ENCODE data around the gene GNPTAB.
A peak's percentile ranks its signal among the peaks of the same experiment; 100 is the strongest.
"Not testable (repeated sequence)": the region's sequence is repeated elsewhere in the genome, so short reads cannot be mapped to it uniquely, and the experiment has no call there.

The GNPTAB gene

DNA sequence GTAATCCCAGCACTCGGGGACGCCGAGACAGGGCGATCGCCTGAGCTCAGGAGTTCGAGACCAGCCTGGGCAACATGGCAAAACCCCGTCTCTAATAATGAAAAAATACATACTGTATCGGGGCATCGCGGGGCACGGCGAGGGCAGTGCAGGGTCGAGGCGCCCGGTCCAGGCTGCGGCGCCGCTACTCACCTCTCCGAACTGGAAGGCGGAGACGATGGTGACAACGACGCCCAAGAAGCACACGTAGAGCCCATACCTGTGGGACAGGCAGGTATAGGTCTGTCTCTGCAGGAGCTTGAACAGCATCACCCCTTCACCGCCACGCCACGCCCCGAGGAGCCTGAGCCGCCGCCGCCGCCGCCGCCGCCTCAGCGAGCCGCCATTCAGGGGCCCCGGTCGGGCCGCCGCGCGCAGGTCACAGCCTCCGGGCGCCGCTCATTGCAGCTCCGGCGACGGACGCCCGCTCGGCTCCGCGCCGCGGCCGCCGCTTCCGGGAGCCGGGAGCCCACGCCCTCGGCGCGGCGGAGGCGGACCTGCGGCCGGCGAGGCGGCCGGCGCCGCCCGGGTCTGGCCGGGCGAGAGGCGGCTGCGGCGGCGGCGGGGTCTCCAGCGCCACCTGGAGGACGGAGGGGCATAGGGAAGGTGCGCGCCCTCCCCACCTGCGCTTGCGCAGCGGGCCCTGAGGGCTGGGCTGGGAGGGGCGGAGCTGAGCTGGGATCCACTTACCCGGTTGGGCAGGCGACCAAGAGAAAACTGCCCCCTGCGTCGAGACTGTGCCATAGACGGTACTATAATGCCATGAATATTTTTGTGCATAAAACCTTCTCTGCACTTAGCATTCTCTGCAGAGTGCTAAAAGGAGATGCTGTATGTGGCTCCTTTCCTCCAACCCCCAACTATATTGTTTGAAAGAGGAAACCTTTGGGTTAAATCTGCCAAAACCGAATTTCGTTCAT, at the start of gene GNPTAB:
TSS of gene GNPTAB (minus strand) at position 593 of the 959 bp plus-strand sequence. CDS start at position 309, 284 bp downstream.
- peak; percentile 31 for DNase-seq

DNA sequence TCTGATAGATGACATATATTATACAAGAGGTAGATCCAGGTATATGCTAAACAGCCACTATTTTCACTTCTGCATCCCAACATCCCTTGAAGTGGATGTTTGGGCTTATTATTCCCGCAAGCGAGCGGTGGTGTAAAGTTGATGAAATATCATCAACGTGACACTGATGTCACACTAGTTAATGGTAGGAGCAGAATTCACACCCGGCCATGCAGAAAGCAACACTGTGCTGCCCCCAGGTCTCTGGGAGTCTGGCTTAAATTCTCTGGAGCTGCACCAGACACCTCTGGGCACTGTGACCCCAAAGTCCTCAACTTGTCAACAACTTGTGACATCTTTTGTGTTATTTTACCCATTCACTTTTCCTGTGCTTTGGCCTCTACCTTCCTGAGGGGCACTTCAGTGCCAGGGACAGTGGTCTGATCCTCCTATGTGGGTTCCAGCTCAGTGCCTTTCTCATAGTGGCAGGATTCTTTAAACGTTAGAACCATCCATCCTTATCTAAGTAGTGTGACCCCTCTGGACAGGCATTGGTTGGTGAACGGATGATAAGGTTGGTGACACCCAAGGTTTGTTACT, 47.6 kb upstream of the GNPTAB start:
- DNase-seq, result no peak

- no peak for DNase-seq
These were observed 47.1 kb upstream of the GNPTAB start for GRCh38 chr12:101877806-101878242.

- peak; percentile 43 for DNase-seq
These were observed 46.4 kb upstream of the GNPTAB start, which contains the start of gene DRAM1 for GRCh38 chr12:101876861-101877805. TSS of gene DRAM1 (plus strand) at chr12:101877580. CDS start at chr12:101877790, 210 bp downstream.

GRCh38 chr12:101876322-101876860, 45.6 kb upstream of the GNPTAB start:
- no peak for DNase-seq

DNA sequence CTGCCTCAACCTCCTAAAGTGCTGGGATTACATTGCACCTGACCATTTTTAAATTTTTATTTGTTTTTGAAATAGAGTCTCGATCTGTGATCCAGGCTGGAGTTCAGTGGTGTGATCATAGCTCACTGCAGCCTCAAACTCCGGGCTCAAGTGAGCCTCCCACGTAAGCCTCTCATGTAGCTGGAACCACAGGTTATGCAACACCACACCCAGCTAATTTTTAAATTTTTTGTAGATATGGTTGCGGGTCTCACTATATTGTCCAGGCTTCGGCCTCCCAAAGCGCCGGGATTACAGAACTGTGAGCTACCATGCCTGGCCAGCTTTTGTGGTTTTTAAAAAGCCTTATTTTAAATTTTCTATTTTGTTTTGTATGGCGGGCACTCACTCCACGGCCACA, 44.4 kb upstream of the GNPTAB start:
- DNase-seq, result no peak

GRCh38 chr12:101870925-101871324, 40.2 kb upstream of the GNPTAB start:
- DNase-seq, result no peak

- DNase-seq, result not testable (repeated sequence)
These were observed 36.9 kb upstream of the GNPTAB start for GRCh38 chr12:101867619-101868018.

DNA sequence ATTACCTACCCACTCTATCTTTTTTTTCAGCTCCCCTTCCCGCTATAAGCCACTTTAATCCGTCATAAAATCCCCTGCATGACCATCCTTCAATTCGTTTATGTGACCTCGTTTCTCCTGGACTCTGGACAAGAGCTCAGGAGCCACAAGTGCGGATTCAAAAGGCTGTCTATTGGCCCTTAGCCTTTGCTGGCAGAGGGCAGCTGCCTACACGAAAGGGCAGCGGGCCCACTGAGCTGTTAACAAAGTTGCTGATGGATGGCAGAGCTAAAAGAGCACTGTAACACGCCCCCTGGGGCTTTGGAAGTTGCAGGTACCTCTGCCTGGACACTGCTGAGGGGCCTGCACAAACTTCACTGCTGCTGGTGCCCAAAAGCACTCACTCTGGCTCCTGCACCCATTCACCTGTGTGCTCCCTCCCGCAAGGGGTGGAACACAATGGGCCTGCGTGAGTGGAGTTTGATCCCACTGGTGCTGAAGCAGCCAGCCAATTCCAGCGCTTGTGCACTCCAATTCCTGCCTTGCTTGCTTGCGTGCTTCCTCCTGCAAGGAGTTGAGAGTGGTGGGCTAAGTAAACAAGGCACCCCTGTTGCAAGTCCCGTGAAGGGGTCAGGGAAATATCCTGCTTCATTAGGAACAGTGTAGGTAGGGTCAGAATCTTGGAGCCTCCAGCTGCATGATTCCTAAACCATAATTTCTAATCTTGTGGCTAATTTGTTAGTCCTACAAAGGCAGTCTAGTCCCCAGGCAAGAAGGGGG, 36.0 kb upstream of the GNPTAB start:
- no peak for DNase-seq

DNA sequence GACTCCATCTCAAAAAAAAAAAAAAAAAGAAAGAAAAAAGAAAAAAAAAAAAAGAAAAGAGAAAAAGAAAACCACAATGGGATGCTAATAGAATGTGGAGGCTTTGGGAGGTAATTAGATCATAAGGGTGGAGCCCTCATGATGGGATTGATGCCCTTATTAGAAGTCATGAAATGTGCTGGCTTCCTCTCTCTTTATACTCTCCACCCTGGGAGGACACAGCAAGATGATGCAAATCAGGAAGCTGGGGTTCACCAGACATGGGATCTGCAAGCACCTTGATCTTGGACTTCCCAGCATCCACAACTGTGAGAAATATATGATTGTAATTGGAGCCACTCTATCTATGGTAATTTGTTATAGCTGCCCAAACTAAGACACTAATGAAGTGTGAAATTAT, 33.2 kb upstream of the GNPTAB start:
- no peak for DNase-seq

DNA sequence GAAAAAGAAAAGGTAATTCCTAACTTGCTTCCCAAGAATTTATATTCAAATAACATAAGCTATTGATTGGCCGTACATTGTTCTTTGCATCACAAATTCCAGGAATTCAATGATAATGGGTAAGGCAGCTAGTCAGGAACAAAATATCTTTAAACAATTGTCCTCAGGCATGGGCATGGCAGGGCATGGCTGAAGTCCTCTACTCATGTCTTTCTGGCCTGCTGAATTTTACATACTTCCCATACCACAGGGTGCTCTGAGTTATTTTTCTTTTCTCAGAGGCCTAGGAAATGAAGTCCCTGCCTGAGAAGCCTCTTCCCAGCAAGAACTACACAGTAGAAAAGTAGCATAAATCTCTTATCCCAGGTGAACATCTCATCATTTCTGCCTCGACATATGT, 31.5 kb upstream of the GNPTAB start:
- DNase-seq, result no peak

GRCh38 chr12:101861688-101862087, 30.9 kb upstream of the GNPTAB start:
- DNase-seq, result not testable (repeated sequence)

GRCh38 chr12:101859664-101860607, 29.2 kb upstream of the GNPTAB start:
- DNase-seq, result no peak

- DNase-seq, result no peak
These were observed 27.6 kb upstream of the GNPTAB start for GRCh38 chr12:101858361-101858760.

- DNase-seq, result no peak
These were observed 26.3 kb upstream of the GNPTAB start for GRCh38 chr12:101857043-101857558.

GRCh38 chr12:101856614-101857013, 25.9 kb upstream of the GNPTAB start:
- not testable (repeated sequence) for DNase-seq

DNA sequence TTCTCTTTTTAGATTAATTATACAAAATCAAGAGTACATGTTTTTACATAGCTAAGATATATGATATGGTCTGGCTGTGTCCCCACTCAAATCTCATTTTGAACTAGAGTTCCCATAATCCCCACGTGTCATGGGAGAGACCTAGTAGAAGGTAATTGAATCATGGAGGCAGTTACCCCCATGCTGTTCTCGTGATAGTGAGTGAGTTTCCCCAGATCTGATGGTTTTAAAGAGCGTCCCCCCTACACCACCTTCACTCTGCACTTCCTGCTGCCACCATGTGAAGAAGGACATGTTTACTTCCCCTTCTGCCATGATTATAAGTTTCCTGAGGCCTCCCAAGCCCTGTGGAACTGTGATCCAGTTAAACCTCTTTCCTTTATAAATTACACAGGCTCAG, 25.2 kb upstream of the GNPTAB start:
- no peak for DNase-seq

DNA sequence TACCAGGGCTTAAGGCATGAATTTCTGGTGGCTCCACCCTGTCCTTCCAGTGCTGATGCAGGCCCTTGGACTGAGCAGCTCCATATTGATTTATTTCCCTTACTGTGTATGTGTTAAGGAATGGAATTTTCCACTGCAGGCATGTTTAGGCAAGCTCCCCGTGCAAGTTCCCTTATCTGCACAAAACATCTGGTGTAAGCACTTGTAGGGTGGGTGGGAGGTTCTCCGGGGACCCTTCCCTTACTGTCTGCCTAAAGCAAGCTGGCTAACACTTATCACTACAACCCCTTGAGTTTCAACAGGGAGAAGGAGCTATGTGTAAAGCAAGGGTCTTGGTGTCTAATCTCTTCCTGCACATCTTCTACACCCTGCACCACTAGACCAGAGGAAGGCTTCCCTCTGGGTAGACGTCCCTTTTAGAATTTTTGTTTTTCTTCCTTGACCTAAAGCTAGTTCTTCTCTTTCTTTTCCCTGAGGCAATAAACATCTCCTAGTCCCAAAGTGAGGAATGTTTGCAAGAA, 24.7 kb upstream of the GNPTAB start:
- no peak for DNase-seq

- DNase-seq, result no peak
These were observed 24.0 kb upstream of the GNPTAB start for GRCh38 chr12:101854747-101855146.

- no peak for DNase-seq
These were observed 22.2 kb upstream of the GNPTAB start for GRCh38 chr12:101852998-101853397.
